T-cell (primary cell): ENCODE measurements around the gene CSNK1A1. TPM values are rescaled to one million over a fixed set of nuclear protein-coding genes. Genes with fewer than 3 reads are reported as not detected.
A peak's percentile ranks its signal among the peaks of the same experiment; 100 is the strongest.

Source experiments
- ATAC-seq, 4 experiments: fragments of 200-7000 bp in 3 of 4; fragments of 150-1000 bp in 1 of 4; cut with Tn5 transposase; replicated peaks in 1 of 4; 1 replicate in 3 of 4; 2 replicates in 1 of 4; pipeline ENCODE4 v1.10.0; 2021; ENCODE audit warnings: moderate library complexity in 3 of 4, mild to moderate bottlenecking in 2 of 4, moderate number of reproducible peaks in 1 of 4
- CTCF ChIA-PET, 2 donors: fragments of 300-600 bp; sonication (Branson Sonifier 250); formaldehyde crosslinking; loops; one replicate each; lab custom pipeline; 2022; ENCODE audit warnings: antibody characterized with exemption in 2 of 2; lab: Charles Lee
- POLR2A ChIA-PET, 2 donors: fragments of 300-600 bp; sonication (Branson Sonifier 250); formaldehyde crosslinking; loops; one replicate each; lab custom pipeline; 2022; ENCODE audit warnings: antibody characterized with exemption in 2 of 2; lab: Charles Lee
- DNase-seq, 35 experiments: peaks; one replicate each; pipeline versions ENCODE4 v3.0.0 to v3.0.0-alpha.2; 2013 to 2023
- H3K27ac ChIP-seq: one replicate; pipeline ENCODE4 v1.5.1; 2013; ENCODE audit warnings: low read length
- H3K27me3 ChIP-seq, 2 experiments: replicated peaks in 1 of 2; 1 replicate in 1 of 2; 2 replicates in 1 of 2; pipeline versions ENCODE4 v1.6.1 to v1.7.0; 2013; ENCODE audit warnings: low read length in 1 of 2, mixed read lengths in 1 of 2; ENCODE audit not compliant: control insufficient read depth in 2 of 2, insufficient read depth in 2 of 2; ENCODE audit errors: extremely low read depth in 1 of 2
- H3K36me3 ChIP-seq, 2 donors: 1 replicate in 1 of 2; 2 replicates in 1 of 2; pipeline versions ENCODE4 v1.6.1 to v1.7.0; 2013; ENCODE audit warnings: low read length in 1 of 2; ENCODE audit not compliant: control insufficient read depth in 2 of 2, insufficient read depth in 1 of 2; ENCODE audit errors: extremely low read depth in 1 of 2
- H3K4me1 ChIP-seq, 2 experiments: 1 replicate in 1 of 2; 2 replicates in 1 of 2; pipeline versions ENCODE4 v1.6.1 to v1.7.0; 2013; ENCODE audit warnings: low read length in 2 of 2, mixed read lengths in 1 of 2; ENCODE audit not compliant: insufficient read depth in 2 of 2, control insufficient read depth in 1 of 2; ENCODE audit errors: extremely low read depth in 1 of 2
- H3K4me3 ChIP-seq, 2 donors: 1 replicate in 1 of 2; 2 replicates in 1 of 2; pipeline versions ENCODE4 v1.5.1 to v1.7.0; 2013; ENCODE audit warnings: mild to moderate bottlenecking in 2 of 2, low read length in 1 of 2, moderate library complexity in 1 of 2; ENCODE audit not compliant: control insufficient read depth in 1 of 2; ENCODE audit errors: extremely low read depth in 1 of 2
- H3K9me3 ChIP-seq: 2 replicates; pipeline ENCODE4 v1.7.0; 2013
- H3K27ac Mint-ChIP-seq, 2 donors: one replicate each; pipeline ENCODE4 v1.8.0; 2020 to 2021; ENCODE audit warnings: mild to moderate bottlenecking in 2 of 2, mixed read lengths in 2 of 2
- H3K27me3 Mint-ChIP-seq, 2 donors: one replicate each; pipeline ENCODE4 v1.8.0; 2021 to 2022; ENCODE audit warnings: mixed read lengths in 2 of 2
- H3K36me3 Mint-ChIP-seq: one replicate; pipeline ENCODE4 v1.8.0; 2021; ENCODE audit warnings: mixed read lengths
- H3K4me1 Mint-ChIP-seq, 3 donors: one replicate each; pipeline ENCODE4 v1.8.0; 2020 to 2022; ENCODE audit warnings: mixed read lengths in 3 of 3, mild to moderate bottlenecking in 1 of 3
- H3K4me3 Mint-ChIP-seq, 3 donors: one replicate each; pipeline ENCODE4 v1.8.0; 2020 to 2022; ENCODE audit warnings: mild to moderate bottlenecking in 3 of 3, mixed read lengths in 3 of 3, moderate library complexity in 3 of 3
- H3K9me3 Mint-ChIP-seq, 3 donors: one replicate each; pipeline ENCODE4 v1.8.0; 2020 to 2022; ENCODE audit warnings: mixed read lengths in 3 of 3
- WGBS: methylation state at CpG from one replicate; pipeline ENCODE4 v1.1.5; 2013; ENCODE audit warnings: missing lambda C conversion rate; ENCODE audit not compliant: insufficient coverage; 5-methylcytosine and 5-hydroxymethylcytosine counted together
- total RNA-seq, 35 experiments: library from RNA in 6 of 35; stranded (reverse) in 6 of 35; fragments of 120-200 nt in 1 of 35; gene quantifications; one replicate each; pipeline versions ENCODE4 v1.2.1 to v1.2.4 and lab custom pipeline; 2013 to 2026

CSNK1A1 gene
- total RNA-seq, 5 donors from 2014 or later (not counting 1 experiment from before 2014, with no cell fraction given) = 161 to 193 (median 178) TPM

DNA sequence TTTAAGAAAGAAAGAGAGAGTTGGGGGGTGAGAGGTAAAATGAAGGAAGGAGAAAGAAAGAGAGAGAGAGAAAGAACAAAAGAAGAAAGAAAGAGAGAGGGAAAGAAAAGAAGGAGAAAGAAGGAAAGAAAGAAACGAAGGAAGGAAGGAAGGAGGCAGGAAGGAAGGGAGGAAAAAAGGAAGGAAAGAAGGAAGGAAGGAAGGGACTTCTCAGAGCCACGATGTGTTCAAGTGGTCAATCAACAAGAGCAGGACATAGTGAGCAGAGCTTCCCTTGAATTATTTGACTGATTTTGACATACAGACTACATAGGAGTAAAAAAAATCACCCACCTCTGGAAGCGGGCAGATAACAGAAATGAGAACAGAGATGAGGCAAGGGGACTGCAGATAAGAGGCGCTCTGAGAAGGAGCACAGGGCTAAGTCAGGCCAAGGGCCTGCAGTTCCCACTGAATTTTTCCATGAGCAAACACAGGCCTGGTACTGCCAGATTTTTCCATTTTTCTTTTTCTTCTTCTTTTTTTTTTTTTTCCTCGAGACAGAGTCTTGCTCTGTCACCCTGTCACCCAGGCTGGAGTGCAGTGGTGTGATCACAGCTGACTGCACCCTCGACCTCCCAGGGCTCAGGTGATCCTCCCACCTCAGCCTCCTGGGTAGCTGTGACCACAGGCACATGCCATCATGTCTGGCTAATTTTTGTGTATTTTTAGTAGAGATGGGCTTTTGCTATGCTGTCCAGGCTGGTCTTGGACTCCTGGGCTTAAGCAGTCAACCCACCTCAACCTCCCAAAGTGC, 94.4 kb downstream of the CSNK1A1 start:
- WGBS = 32% methylated on average over 3 of the region's 6 CpGs
- H3K4me1 Mint-ChIP-seq = peaks cover 0 to 7% (median 0%) of the 10 kb centered on the region in 3 donors
- ATAC-seq = no peak

GRCh38 chr5:149455889-149456409, 95.3 kb downstream of the CSNK1A1 start:
- no peaks in the 10 kb centered on the region for H3K36me3 Mint-ChIP-seq
- ATAC-seq (peak in 1 of 4 experiments; percentile 59), DNase-seq (no peak)
- no peak overlapping the region for H3K4me3 Mint-ChIP-seq
- H3K27ac Mint-ChIP-seq = no peak overlapping the region
- no peaks in the 10 kb centered on the region for H3K36me3 ChIP-seq
- H3K4me1 Mint-ChIP-seq = peaks cover 0 to 7% (median 0%) of the 10 kb centered on the region in 3 donors
- H3K4me3 ChIP-seq = no peak overlapping the region
- no peaks in the 10 kb centered on the region for H3K4me1 ChIP-seq
- ChIA-PET POLR2A (interaction anchor here in 1 of 2 donors (0.5 kb wide), 1 partner anchor 31 kb away, joined by 3 read pairs; no protein-coding TSS in a partner anchor), CTCF (no interaction called here)
- H3K27ac ChIP-seq = no peak overlapping the region
- no peaks in the 10 kb centered on the region for H3K9me3 ChIP-seq
- WGBS = 62% methylated on average over 8 of the region's 13 CpGs
- no peaks in the 10 kb centered on the region for H3K27me3 ChIP-seq
- H3K27me3 Mint-ChIP-seq = no peaks in the 10 kb centered on the region
- no peaks in the 10 kb centered on the region for H3K9me3 Mint-ChIP-seq

More for the DNA sequence above, 94.4 kb downstream of the CSNK1A1 start:
- no peak overlapping the region for H3K27ac ChIP-seq
- H3K36me3 ChIP-seq = no peaks in the 10 kb centered on the region
- H3K27me3 Mint-ChIP-seq = no peaks in the 10 kb centered on the region
- no peaks in the 10 kb centered on the region for H3K4me1 ChIP-seq
- ChIA-PET CTCF (interaction anchor here in 1 of 2 donors (0.6 kb wide), 1 partner anchor 122 kb away, joined by 3 read pairs; no protein-coding TSS in a partner anchor), POLR2A (no interaction called here)
- no peaks in the 10 kb centered on the region for H3K9me3 Mint-ChIP-seq
- no peak overlapping the region for H3K4me3 Mint-ChIP-seq
- H3K9me3 ChIP-seq = no peaks in the 10 kb centered on the region
- H3K27ac Mint-ChIP-seq = no peak overlapping the region
- no peaks in the 10 kb centered on the region for H3K27me3 ChIP-seq
- H3K36me3 Mint-ChIP-seq = no peaks in the 10 kb centered on the region
- no peak overlapping the region for H3K4me3 ChIP-seq
- DNase-seq = no peak

DNA sequence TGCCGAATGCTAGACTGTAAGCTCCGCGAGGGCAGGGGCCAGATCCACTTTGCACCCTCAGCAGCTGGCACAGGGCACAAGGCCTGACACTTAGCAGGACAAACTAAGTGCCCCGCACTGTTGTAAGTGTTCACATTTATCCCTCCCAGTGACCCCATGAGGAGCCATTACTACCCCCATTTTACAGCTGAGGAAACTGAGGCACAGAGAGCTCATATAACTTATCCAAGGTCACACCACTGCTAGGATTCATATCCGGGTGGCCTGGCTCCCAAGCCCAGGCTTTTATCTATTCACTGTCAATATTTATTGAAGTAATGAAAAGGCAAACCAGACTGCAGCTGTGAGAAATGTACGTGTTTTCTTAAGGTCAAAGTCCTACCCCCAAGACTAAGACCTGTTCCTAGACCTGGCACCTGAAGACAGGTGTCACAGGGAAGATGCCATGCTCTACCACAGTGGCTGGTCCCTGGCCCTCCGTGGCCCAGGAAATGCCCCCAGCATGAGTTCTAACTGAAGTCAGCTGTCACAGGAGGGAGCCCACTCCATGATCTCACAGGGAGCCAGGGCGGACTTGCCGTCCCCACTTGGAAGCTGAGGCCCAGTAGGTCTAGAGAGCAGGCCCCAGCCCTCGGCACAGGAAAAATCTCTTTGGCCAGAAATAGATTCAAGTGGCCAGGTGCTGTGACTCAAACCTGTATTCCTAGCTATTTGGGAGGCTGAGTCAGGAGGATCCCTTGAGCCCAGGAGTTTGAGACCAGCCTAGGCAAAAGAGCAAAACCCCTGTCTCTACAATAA, 97.4 kb downstream of the CSNK1A1 start:
- ATAC-seq (no peak), DNase-seq (no peak)
- Histone ChIP-seq H3K4me1 (no peaks in the 10 kb centered on the region), H3K36me3 (no peaks in the 10 kb centered on the region), H3K9me3 (no peaks in the 10 kb centered on the region), H3K27ac (no peak overlapping the region), H3K27me3 (no peaks in the 10 kb centered on the region), H3K4me3 (no peak overlapping the region)
- Mint-ChIP-seq H3K9me3 (no peaks in the 10 kb centered on the region), H3K36me3 (no peaks in the 10 kb centered on the region), H3K4me1 (peaks cover 0 to 7% (median 0%) of the 10 kb centered on the region in 3 donors), H3K27ac (no peak overlapping the region), H3K27me3 (no peaks in the 10 kb centered on the region), H3K4me3 (no peak overlapping the region)
- ChIA-PET POLR2A (no interaction called here), CTCF (no interaction called here)
- WGBS = 78% methylated on average over 5 of the region's 10 CpGs

- ATAC-seq (no peak), DNase-seq (no peak)
- H3K36me3 ChIP-seq = no peaks in the 10 kb centered on the region
- ChIA-PET CTCF (no interaction called here), POLR2A (no interaction called here)
- no peak overlapping the region for H3K4me3 ChIP-seq
- Mint-ChIP-seq H3K36me3 (no peaks in the 10 kb centered on the region), H3K4me3 (no peak overlapping the region), H3K27me3 (no peaks in the 10 kb centered on the region), H3K27ac (no peak overlapping the region), H3K9me3 (no peaks in the 10 kb centered on the region), H3K4me1 (peaks cover 0 to 7% (median 0%) of the 10 kb centered on the region in 3 donors)
- H3K27ac ChIP-seq = no peak overlapping the region
- WGBS = 98% methylated on average over 10 of the region's 16 CpGs
- H3K4me1 ChIP-seq = no peaks in the 10 kb centered on the region
- H3K27me3 ChIP-seq = no peaks in the 10 kb centered on the region
- no peaks in the 10 kb centered on the region for H3K9me3 ChIP-seq
Measured at GRCh38 chr5:149452665-149453617, 98.3 kb downstream of the CSNK1A1 start.

DNA sequence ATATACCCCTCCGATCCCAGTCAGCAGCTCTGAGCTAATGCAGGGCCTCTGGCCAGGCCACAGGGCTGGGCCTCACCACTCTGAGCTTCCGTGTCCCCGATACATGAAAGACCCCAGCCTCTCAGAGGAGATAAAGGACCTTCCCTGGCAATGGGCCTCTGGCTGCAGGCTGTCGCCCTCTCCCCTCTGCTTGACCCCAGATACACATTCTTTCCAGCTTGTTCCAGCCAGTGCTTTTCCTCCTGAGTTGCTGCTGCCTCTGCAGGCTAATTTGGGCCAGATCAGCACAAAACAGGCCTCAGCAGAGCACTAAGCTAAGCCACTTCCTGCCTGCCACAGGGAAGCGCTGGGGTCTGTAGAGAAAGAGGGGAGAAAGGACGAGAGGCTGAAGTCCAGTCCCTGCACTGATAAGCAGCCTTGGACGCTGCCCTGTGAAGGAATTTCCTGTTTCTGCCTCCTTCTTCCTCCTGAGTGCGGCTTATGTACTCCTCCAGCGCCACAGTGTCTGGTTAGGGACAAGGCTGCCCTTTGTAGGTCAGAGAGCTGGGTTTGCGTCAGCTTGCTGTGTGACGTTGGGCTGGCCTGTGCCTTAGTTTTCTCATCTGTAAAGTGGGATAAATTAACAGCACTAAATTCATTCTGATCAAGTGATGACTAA, 99.1 kb downstream of the CSNK1A1 start:
- Mint-ChIP-seq H3K9me3 (no peaks in the 10 kb centered on the region), H3K4me1 (peaks cover 0 to 7% (median 0%) of the 10 kb centered on the region in 3 donors), H3K4me3 (no peak overlapping the region), H3K27me3 (no peaks in the 10 kb centered on the region), H3K36me3 (no peaks in the 10 kb centered on the region), H3K27ac (no peak overlapping the region)
- Histone ChIP-seq H3K4me3 (no peak overlapping the region), H3K36me3 (no peaks in the 10 kb centered on the region), H3K4me1 (no peaks in the 10 kb centered on the region), H3K27ac (no peak overlapping the region), H3K27me3 (no peaks in the 10 kb centered on the region), H3K9me3 (no peaks in the 10 kb centered on the region)
- ATAC-seq (no peak), DNase-seq (no peak)
- WGBS = 55% methylated on average over 5 of the region's 11 CpGs
- ChIA-PET CTCF (no interaction called here), POLR2A (no interaction called here)
